KG1 (cell line): Measurements from ENCODE around the gene RPE65.
"Not testable (repeated sequence)": the region's sequence is repeated elsewhere in the genome, so short reads cannot be mapped to it uniquely, and the experiment has no call there.

Experiments
- DNase-seq: peaks from one replicate; lab custom pipeline; 2025; lab: John Stamatoyannopoulos, UW

RPE65 gene

DNA sequence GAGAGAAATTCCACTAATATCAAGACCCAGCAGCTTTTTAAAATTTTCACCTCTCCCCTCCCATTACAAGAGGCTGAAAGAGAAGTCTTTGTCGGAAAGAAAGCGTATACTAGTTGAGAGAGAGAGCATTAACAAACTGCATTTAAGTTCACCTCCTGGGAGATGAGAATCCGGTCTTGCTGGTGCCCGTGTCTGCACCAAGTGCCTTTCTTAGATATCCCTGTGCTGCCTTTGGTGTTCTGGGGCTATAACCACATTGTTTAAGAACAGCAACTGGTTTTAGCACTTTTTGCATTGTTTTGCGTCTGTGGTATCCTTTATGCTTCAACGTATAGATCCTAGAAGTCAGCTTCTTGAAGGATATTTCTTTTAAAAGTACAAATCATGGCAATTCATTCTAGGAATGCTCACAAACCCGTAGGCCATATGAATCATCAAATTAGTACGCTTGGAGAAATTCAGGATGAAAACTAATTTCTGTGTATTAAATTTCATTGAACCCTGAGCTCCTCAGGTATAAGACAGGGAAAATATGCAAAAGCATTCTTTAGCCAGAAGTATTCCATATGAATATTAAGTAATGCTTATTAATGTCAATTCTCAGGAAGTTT lies 3.4 kb upstream of the RPE65 start:
- DNase-seq = no peak

DNA sequence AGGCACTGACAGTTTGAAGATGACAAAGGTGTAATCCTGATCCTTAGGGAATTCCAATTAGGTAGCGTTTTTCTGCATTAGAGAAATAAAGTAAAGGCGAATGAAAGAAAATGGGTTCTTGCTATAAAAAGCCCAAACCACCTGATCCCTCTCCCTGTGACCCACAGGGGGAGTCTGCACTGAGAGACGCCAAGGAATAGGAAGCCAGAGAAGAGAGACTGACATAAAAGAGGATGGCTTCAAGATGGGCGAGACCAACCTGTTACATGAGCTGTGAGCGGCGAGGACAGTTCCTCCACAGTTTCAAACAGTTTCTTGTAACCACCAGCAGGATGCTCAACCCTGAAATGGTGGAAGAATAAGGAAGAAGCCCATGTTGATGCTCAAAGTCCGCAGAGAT lies 1.4 kb downstream of the RPE65 start:
- DNase-seq = no peak

DNA sequence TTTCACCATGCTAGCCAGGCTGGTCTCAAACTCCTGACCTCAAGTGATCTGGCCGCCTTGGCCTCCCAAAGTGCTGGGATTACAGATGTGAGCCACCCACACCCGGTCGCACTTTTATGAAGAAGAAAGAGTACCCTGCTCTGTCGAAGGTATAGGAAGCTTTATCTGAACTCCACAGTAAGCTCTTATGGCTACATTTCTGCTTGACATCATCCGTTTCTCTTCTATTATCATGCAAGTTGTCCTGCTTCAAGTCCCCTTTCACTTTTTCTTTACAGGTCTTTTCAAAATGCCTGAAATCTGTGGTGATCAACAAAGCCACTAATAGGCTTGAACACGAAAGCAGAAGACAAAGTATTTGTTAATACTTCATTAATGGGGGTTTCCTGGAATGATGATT lies 4.0 kb downstream of the RPE65 start:
- no peak for DNase-seq

DNA sequence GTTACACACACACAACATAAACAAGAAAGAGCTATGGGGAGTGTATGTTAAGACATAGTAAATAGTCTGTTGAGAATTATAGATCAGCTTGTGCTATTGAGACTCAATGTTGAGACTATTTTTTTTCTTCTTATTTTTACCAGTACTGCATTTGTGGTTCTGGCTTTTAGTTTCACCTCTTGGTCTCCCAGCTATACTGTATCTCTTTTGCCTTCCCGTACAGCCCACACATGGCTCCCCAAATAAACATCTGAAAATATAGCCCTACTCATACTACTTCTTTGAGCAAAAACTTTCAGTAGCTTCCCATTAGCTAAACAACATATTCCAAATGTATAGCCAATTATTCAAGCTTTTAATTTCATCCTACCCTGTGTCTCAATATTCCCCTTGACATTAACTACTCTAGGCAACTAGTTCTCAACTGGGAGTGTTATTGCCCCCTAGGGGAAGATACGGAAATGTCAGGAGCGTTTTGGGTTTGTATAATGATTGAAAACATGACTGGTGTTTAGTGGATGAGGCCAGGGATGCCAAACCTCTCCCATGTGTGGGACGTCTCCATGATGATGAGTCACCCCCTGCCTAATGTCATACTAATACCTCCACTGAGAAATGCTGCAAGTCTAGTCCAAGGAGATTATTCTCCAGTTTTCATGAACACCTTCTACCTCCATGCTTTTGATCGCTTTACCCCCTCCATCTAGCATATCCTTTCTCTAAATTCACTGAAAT lies 6.8 kb downstream of the RPE65 start:
- DNase-seq = peak; percentile 30

DNA sequence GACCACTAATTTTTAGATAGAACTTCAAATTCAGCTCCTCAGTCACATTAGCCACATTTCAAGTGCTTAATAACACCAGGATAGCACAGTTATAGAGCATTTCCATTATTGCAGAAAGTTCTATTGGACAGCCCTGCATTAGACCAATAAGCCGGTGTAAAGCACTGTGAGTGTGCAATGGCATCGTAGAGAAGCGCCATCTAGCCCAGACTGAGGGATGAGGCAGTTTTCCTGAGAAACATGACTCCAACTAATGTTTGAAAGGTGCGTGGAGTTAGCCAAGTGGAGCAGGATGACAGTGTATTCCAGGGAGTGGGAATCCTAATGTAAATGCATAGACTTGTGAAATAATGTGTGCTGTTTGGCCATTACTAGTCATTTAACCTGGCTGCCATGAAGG lies 7.7 kb downstream of the RPE65 start:
- no peak for DNase-seq

DNA sequence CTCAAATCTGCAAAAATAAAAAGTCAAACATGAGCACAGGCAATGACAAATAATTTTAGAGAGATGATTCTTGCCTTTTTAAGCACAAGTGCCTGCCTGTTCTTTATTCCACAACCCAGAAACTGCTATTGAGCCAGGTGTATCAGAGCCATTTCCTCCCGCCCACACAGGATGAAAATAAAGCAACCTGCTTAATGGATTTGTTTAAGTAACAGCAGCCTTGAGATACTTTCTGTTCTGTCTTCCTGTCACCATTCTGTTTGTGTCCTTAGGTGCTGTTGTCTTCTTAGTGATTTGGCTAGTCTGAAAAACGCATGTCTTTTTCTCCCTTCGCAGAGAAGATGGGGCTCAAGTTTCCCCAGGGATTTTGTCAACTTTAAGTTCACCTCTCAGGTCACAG lies 11.4 kb downstream of the RPE65 start:
- DNase-seq = no peak

DNA sequence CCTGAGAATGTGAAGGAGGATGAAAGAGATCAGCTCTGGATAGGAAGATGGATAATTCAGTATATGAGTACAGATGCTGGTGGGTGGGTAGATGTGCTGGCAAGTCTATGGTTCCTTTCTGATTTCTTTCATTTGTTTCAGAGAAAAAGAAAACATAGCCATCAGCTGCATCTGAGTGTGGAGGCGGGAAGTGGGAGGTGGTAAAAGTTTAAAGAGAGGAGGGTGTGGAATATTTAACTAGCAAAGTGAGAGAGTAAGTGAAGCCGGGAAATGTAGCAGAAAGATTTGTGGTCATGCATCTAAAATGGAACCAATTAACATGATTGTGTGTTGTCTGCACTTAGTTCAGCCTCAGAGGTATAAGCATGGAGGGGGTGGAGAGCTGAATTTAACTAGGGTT lies 16.4 kb downstream of the RPE65 start:
- DNase-seq = no peak

DNA sequence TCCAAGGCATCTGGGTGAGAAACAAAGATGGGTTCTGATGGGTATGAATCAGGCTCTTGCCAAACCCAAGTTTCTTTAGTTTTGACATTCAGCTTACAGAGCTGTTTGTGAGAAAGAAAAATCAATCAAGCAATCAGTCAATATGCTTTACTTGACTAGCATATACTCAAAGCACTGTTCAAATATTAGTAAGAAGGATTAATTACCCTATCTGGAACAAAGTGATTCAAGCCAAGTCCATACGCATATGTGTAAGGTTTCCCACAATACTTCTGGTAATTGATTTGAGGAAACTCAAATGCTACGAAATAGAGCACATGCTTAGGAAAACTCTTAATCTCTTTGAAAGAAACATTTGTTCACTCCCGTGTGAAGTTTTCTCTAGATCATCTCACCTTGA lies 18.7 kb downstream of the RPE65 start:
- no peak for DNase-seq

DNA sequence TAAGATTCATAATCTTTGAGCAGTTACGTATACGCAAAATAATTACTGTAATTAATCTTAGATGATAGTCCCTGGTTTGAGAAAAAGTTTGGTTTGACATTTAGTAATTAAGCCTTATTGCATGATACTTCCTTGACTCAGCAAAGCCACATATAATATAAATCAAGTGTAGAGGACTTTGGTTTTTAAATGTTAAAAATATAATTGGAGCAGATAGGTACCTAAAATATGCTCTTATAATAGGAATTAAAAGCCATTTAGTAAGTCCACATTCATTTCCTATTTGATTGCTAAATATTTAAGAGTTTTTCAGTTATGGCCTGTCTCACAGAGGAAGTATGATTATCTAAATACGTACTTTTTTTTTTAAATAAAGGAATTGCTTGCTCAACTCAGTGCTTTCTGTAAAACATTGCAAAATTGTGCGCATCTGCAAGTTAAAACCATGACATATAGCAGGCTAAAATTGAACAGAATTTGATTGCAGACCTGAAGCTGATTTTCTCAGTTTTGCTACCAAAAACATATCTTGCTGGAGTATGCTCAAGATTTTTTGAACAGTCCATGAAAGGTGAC lies 20.4 kb downstream of the RPE65 start:
- DNase-seq = no peak

DNA sequence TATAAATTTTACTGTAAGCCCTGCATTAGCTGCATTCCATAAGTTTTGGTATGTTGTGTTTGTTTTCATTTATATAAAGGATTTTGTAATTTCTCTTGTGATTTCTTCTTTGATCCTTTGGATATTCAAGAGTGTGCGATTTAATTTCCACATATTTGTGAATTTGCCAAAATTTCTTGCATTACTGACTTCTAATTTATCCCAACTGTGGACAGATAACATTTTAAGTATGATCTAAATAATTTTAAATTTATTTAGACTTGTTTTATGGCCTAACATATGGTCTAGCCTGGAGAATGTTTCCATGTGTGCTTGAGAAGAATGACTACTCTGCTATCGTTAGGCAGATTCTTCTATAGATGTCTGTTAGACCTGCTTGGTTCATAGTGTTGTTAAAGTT lies 23.2 kb downstream of the RPE65 start:
- no peak for DNase-seq

DNA sequence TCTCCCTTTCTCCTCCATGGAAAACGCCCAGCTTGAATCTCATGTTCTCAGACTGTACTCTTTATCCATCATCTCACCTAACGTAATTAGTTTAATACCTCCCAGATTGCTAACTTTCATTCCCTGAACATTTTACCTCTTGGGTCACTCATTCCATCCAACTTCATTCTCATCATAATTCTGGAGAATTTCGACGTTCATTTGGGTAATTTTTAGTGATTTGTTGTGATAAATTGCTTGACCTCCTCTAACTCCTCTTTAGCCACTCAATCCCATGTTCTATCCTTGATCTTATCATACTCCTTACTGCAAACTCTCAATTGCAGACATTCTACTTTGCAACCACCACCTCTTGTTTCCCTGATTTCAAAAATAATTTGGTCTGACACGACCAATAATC lies 28.4 kb downstream of the RPE65 start:
- no peak for DNase-seq

DNA sequence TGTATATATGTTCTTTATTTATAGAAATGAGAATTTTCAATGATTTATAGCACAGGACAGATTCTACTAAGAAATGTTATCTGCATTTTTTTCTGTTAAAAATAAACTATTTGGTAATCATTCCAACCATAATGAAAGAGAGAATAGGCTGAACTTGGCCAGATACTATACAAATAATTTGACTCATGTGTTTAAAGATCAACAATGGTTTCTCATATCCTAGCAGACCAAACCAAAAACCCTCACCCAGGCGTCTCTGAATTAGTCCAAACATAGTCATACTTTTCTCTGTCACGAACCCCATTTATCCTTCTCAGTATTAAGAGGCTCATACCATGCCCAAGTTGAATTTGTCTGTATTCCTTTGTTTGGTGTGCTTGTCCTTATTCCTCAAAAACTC lies 40.3 kb downstream of the RPE65 start:
- DNase-seq = no peak

DNA sequence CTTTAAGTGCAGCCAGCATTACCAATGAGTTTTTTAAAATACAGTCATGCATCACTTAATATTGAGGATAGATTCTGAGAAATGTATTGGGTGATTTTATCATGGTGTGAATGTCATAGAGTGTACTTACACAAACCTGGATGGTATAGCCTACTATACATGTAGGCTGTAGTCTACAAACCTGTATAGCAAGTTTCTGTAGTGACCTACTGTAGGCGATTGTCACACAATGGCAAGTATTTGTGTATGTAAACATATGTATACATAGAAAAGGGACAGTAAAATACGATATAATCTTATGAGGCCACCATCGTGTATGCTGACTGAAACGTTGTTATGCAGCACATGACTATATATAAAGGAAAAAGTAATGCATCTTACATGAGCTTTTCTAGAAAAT lies 48.2 kb downstream of the RPE65 start:
- no peak for DNase-seq

DNA sequence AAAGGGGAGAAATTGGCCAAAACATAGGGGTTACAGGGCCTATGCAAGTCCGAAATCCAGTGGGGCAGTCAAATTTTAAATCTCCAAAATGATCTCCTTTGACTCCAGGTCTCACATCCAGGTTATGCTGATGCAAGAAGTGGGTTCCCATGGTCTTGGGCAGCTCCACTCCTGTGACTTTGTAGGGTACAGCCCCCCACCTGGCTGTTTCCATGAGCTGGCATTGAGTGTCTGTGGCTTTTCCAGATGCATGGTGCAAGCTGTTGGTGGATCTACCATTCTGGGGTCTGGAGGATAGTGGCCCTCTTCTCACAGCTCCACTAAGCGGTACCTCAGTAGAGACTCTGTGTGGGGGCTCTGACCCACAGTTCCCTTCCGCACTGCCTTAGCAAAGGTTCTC lies 54.2 kb downstream of the RPE65 start:
- not testable (repeated sequence) for DNase-seq

DNA sequence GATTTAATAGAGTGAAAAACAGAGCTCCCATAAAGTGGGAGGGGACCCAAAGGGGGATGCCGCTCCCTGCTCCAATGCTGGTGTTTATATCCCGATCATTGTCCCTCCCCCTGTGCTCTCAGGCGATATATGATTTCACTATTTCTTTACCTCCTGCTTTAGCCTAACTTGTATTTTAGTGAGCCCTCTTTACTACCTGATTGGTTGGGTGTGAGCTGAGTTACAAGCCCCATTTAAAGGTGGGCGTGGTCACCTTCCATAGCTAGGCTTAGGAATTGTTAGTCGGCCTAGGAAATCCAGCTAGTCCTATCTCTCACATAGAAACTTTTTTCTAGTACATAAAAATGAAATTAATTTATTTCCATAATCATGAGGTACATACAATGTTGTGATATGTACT lies 57.3 kb downstream of the RPE65 start:
- DNase-seq = not testable (repeated sequence)

DNA sequence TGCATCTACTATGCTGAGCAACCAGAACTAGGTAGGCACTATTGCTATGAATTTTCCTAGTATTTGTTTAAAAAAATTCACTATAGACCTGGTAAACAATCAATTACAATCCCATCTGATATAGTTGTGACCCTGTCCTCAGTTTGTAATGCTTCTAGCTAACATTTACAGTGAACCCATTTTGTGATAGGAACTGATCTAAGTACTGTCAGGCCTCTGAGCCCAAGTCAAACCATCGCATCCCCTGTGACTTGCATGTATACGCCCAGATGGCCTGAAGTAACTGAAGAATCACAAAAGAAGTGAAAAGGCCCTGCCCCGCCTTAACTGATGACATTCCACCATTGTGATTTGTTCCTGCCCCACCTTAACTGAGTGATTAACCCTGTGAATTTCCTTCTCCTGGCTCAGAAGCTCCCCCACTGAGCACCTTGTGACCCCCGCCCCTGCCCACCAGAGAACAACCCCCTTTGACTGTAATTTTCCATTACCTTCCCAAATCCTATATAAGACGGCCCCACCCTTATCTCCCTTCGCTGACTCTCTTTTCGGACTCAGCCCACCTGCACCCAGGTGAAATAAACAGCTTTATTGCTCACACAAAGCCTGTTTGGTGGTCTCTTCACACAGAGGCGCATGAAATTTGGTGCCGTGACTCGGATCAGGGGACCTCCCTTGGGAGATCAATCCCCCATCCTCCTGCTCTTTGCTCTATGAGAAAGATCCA lies 63.8 kb downstream of the RPE65 start:
- not testable (repeated sequence) for DNase-seq

DNA sequence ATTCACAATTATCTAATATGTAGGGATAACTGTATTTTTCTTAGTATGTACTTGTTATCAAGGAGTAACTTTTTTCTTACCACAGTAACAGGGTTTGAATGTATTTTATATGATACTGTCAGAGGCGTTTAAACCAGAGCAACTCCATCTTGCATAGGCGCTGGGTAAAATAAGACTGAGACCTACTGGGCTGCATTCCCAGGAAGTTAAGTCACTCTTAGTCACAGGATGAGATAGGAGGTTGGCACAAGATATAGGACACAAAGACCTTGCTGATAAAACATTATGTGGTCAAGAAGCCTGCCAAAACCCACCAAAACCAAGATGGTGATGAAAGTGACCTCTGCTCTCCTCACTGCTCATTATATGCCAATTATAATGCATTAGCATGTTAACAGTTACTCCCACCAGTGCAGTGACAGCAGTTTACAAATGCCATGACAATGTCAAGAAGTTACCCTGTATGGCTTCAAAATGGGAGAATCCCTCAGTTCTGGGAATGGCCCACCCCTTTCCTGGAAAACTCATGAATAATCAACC lies 64.8 kb downstream of the RPE65 start:
- DNase-seq = no peak

DNA sequence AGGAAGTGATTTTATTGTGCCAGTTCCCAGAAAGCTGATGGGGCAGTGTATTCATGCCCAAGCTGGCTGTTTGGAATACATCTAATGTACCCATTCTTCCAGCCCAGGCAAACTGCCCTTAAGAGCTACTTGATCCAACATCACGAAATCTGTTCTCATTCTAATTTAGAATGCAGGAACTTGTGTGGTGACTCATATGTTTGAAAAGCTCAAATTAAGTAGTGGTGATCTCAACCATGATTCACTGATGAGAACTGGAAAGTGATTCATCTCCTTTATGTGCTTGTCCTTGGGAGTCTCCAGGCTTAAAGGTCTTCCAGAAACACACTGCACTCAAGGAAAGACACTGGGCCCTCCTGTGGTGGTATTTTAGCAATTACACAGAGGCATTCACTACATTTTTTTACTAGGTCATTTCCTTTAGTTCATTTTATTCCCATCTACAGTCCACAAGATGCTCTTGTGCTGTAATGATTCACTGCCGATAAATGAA lies 65.4 kb downstream of the RPE65 start:
- no peak for DNase-seq

DNA sequence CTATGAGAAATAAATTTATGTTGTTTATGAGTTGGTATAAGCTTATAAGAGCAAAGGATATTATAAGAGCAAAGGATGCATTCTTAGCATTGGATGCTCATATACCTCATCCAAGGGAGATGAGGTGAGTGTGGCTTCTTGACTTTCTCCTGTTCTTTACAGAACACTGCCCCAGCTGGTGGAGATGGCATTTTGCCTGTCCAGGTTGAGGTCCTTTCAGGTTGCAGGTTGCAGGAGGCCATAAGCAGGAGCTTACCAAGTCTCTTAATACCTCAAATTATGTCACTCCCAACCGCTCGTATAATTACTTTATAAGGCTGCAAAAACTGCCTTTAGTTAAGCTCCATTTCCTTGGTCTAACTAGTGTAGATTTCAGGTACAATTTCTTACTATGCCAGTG lies 66.7 kb downstream of the RPE65 start:
- DNase-seq = no peak

DNA sequence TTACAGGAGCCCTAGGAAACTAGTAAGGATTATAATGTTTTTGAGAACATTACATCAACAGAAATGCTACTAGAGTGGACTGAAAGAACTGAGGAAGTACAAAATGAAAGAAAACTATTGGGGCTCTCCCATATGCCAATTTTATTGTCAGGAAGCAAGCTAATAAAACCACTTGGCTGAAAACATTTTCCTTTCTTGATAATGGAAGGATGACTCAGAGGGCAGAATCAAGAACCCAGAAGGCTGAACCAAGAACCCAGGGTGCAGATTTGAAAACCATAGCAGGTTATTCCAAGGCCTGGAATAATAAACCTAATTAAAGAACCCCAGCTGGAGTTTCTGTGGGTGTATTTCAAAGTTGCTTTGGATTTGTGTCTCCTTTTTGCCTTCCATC lies 70.7 kb downstream of the RPE65 start:
- no peak for DNase-seq
